ENCODE results near the gene FGB. TPM values are rescaled to one million over a fixed set of nuclear protein-coding genes. Genes with fewer than 3 reads are reported as not detected.
"Not testable (repeated sequence)": the region's sequence is repeated elsewhere in the genome, so short reads cannot be mapped to it uniquely, and the experiment has no call there.

The FGB gene
- total and polyA plus RNA-seq, 2 experiments from 2014 or later = 0.48 to 0.99 TPM

DNA sequence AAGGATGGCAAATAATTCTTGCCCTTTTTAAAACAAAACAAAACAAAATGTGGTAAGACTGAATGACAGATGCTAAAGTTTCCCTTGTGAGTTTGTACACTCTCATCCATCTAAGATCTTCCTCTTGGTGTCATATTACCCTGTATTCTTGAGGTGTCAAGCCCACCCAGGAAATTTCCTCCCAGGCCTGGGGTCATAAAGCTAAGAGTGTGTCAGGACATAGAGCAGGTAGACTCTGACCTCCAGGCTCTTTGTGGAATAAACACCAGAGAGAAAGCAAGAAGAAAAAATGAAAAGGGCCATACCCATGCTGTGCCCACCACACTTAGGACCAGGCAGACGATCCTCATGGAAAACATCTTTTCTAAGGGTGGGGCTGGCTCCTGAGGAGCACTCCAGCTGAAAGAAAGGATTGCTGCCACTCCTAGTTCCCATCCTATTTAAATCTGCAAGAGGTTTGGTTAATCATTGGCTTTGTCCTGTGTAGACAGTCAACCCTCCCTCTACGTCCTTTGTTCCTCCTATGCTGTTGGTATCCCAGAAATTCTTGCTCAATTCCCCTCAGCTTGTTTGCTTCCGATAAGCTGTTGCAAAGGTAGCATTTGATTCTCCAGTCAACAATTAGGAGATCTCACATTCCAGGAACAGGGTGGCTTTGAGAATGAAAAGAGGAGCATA, 27.7 kb downstream of the FGB start, which contains the start of gene FGA:
TSS of gene FGA (minus strand) at position 414 of the 678 bp plus-strand sequence. CDS start at position 359, 55 bp downstream.
- H3K9me3 ChIP-seq (ENCODE audit: low read depth) = no peaks in the 10 kb centered on the region
- H3K27ac ChIP-seq = no peak within 1 kb of the TSS
- no peak within 1 kb of the TSS for H3K4me3 ChIP-seq
- TF ChIP-seq, protein P1, sequence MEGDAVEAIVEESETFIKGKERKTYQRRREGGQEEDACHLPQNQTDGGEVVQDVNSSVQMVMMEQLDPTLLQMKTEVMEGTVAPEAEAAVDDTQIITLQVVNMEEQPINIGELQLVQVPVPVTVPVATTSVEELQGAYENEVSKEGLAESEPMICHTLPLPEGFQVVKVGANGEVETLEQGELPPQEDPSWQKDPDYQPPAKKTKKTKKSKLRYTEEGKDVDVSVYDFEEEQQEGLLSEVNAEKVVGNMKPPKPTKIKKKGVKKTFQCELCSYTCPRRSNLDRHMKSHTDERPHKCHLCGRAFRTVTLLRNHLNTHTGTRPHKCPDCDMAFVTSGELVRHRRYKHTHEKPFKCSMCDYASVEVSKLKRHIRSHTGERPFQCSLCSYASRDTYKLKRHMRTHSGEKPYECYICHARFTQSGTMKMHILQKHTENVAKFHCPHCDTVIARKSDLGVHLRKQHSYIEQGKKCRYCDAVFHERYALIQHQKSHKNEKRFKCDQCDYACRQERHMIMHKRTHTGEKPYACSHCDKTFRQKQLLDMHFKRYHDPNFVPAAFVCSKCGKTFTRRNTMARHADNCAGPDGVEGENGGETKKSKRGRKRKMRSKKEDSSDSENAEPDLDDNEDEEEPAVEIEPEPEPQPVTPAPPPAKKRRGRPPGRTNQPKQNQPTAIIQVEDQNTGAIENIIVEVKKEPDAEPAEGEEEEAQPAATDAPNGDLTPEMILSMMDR (IDR thresholded peaks at IDR 0.05; ENCODE audit: low read depth, low read length) = no peak
- no peaks in the 10 kb centered on the region for H3K36me3 ChIP-seq
- no peaks in the 10 kb centered on the region for H3K27me3 ChIP-seq
- no peak for DNase-seq (ENCODE audit: low read depth in 1 of 2, low spot score in 1 of 2)
- H3K4me1 ChIP-seq (ENCODE audit: low read depth) = no peaks in the 10 kb centered on the region

DNA sequence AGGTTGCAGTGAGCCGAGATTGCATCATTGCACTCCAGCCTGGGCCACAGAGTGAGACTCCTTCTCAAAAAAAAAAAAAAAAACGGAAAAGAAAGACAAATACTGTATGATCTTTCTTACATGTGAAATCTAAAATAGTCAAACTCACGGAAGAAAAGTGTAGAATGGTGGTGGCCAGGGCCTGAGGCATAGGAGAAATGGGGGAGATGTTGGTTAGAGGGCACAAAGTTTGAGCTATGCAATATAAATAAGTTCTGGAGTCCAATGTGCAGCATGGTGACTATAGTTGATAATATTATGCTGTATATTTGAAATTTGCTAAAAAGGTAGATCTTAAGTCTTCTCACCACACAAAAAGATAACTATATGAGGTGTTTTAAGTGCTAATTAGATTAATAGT, 29.1 kb downstream of the FGB start:
- no peak for DNase-seq (ENCODE audit: low read depth in 1 of 2, low spot score in 1 of 2)
- no peaks in the 10 kb centered on the region for H3K4me1 ChIP-seq (ENCODE audit: low read depth)
- H3K27me3 ChIP-seq = no peaks in the 10 kb centered on the region
- no peaks in the 10 kb centered on the region for H3K9me3 ChIP-seq (ENCODE audit: low read depth)
- TF ChIP-seq, protein P1 (IDR thresholded peaks at IDR 0.05; ENCODE audit: low read depth, low read length) = no peak
- no peak overlapping the region for H3K4me3 ChIP-seq
- H3K36me3 ChIP-seq = no peaks in the 10 kb centered on the region
- no peak overlapping the region for H3K27ac ChIP-seq

- no peaks in the 10 kb centered on the region for H3K27me3 ChIP-seq
- no peaks in the 10 kb centered on the region for H3K9me3 ChIP-seq (ENCODE audit: low read depth)
- TF ChIP-seq, protein P1 (IDR thresholded peaks at IDR 0.05; ENCODE audit: low read depth, low read length) = no peak
- no peak overlapping the region for H3K27ac ChIP-seq
- no peak for DNase-seq (ENCODE audit: low read depth in 1 of 2, low spot score in 1 of 2)
- H3K4me3 ChIP-seq = no peak overlapping the region
- no peaks in the 10 kb centered on the region for H3K36me3 ChIP-seq
- H3K4me1 ChIP-seq (ENCODE audit: low read depth) = no peaks in the 10 kb centered on the region
These were observed 31.1 kb downstream of the FGB start for GRCh38 chr4:154593868-154594267.

DNA sequence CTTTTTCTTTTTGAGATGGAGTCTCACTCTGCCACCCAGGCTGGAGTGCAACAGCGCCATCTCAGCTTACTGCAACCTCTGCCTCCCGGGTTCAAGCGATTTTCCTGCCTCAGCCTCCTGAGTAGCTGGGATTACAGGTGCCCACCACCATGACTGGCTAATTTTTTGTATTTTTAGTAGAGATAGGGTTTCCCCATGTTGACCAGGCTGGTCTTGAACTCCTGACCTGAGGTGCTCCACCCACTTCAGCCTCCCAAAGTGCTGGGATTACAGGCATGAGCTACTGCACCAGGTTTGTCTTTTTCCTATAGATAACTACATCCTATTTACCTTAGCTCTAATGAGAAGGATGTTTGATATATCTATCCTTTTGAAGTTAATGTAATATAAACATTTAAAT, 31.5 kb downstream of the FGB start:
- not testable (repeated sequence) for DNase-seq (ENCODE audit: low read depth in 1 of 2, low spot score in 1 of 2); H3K4me3 ChIP-seq; H3K36me3 ChIP-seq; H3K9me3 ChIP-seq (ENCODE audit: low read depth); H3K27me3 ChIP-seq; H3K27ac ChIP-seq; H3K4me1 ChIP-seq (ENCODE audit: low read depth)

- H3K9me3 ChIP-seq (ENCODE audit: low read depth) = no peaks in the 10 kb centered on the region
- H3K4me3 ChIP-seq = no peak overlapping the region
- no peaks in the 10 kb centered on the region for H3K36me3 ChIP-seq
- no peak for DNase-seq (ENCODE audit: low read depth in 1 of 2, low spot score in 1 of 2)
- TF ChIP-seq, protein P1 (IDR thresholded peaks at IDR 0.05; ENCODE audit: low read depth, low read length) = no peak
- no peaks in the 10 kb centered on the region for H3K4me1 ChIP-seq (ENCODE audit: low read depth)
- no peak overlapping the region for H3K27ac ChIP-seq
- no peaks in the 10 kb centered on the region for H3K27me3 ChIP-seq
These were observed 33.0 kb downstream of the FGB start for GRCh38 chr4:154595807-154596206.

DNA sequence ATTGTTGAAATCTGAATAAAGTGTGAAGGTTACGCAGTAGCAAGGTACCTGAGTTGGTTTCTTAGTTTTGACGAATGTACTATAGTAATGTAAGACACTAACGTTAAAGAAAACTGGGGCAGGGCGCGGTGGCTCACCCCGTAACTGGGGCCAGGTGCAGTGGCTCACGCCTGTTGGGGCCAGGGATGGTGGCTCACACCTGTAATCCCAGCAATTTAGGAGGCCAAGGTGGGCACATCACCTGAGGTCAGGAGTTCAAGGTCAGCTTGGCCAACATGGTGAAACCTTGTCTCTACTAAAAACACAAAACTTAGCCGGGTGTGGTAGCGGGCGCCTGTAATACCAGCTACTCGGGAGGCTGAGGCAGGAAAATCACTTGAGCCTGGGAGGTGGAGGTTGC, 34.5 kb downstream of the FGB start:
- not testable (repeated sequence) for H3K9me3 ChIP-seq (ENCODE audit: low read depth); H3K27me3 ChIP-seq; H3K4me3 ChIP-seq

More for the DNA sequence above, 34.5 kb downstream of the FGB start:
- not testable (repeated sequence) for H3K4me1 ChIP-seq (ENCODE audit: low read depth); H3K27ac ChIP-seq; DNase-seq (ENCODE audit: low read depth in 1 of 2, low spot score in 1 of 2); H3K36me3 ChIP-seq
